ENCODE data around the gene USP25. TPM values are rescaled to one million over a fixed set of nuclear protein-coding genes. Genes with fewer than 3 reads are reported as not detected.

The USP25 gene
- total RNA-seq, 1 experiment from 2014 or later: 33.6 TPM

DNA sequence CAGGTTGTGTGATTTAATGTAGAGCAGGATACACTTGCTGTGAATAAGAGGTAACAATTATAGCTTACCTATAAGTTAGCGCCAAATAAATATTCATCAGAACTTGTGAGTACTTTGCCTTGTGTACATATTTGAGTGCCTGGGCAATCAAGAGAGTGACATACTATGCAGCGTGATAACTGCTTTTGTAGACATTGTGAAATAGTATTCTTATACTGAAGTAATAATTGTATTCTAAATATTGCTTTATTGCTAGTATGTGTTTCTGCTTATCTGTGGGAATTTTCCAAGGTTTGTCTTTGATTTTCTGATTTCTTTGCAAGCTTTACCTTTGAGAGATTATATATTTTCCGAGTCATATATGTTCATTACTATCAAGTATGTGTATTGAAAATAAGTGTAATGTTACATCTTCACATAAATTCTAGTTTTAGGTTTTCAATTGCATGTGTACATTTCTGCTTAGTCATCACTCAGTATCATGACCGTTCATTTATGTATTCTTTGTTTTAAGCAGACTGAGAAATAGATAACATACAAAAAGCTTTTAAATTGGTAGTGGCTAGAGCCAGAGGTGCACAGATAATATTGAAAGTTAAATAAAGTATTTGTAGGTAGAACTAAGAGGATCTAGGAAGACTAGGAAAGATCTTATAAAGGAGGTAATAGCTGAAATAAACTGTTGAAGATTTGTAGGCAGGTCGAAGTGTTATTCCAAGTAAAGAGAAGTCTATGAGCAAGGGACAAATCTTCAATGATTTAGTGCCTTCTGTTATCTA lies 19.5 kb downstream of the USP25 start:
- ChIA-PET POLR2A (interaction anchor here (1.9 kb wide), 1 partner anchor 13 kb away, joined by 9 read pairs; no protein-coding TSS in a partner anchor), RAD21 (ENCODE audit: low non-redundant PET in 1 of 2, low total read pairs in 2 of 2, uncharacterized antibody in 2 of 2, unreplicated experiment in 2 of 2) (interaction anchor here in 1 of 2 experiments (0.7 kb wide), 1 partner anchor 579 kb away, joined by 5 read pairs; no protein-coding TSS in a partner anchor), CTCF (no interaction called here)
- Histone ChIP-seq H3K27ac (ENCODE audit: low read depth, low read length) (no peak overlapping the region), H3K4me2 (ENCODE audit: low read length) (no peak overlapping the region), H3K9me2 (ENCODE audit: insufficient read depth) (no peaks in the 10 kb centered on the region), H3K4me3 (replicated peaks in 1 of 2; ENCODE audit: low read depth in 1 of 2, low read length in 2 of 2) (no peak overlapping the region), H3K9me3 (ENCODE audit: control insufficient read depth in 1 of 2, insufficient read depth in 1 of 2, low read depth in 1 of 2, low read length in 2 of 2) (no peaks in the 10 kb centered on the region), H3K27me3 (ENCODE audit: insufficient read depth, low read length) (no peaks in the 10 kb centered on the region), H2AFZ (ENCODE audit: low read depth, low read length, poor library complexity, severe bottlenecking) (no peak overlapping the region), H3K79me2 (ENCODE audit: insufficient read depth, low read length) (peaks cover 93% of the 10 kb centered on the region), H3K36me3 (ENCODE audit: control insufficient read depth in 1 of 2, insufficient read depth in 2 of 2, low read length in 2 of 2) (no peaks in the 10 kb centered on the region), H4K20me1 (ENCODE audit: insufficient read depth) (no peaks in the 10 kb centered on the region), H3K9ac (ENCODE audit: low read length) (no peak overlapping the region), H3K4me1 (ENCODE audit: control insufficient read depth in 1 of 2, insufficient read depth in 2 of 2, low read length in 2 of 2) (no peaks in the 10 kb centered on the region)
- TF ChIP-seq, protein P1, sequence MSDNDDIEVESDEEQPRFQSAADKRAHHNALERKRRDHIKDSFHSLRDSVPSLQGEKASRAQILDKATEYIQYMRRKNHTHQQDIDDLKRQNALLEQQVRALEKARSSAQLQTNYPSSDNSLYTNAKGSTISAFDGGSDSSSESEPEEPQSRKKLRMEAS (IDR thresholded peaks at IDR 0.05): no peak
- TF ChIP-seq, protein P2, sequence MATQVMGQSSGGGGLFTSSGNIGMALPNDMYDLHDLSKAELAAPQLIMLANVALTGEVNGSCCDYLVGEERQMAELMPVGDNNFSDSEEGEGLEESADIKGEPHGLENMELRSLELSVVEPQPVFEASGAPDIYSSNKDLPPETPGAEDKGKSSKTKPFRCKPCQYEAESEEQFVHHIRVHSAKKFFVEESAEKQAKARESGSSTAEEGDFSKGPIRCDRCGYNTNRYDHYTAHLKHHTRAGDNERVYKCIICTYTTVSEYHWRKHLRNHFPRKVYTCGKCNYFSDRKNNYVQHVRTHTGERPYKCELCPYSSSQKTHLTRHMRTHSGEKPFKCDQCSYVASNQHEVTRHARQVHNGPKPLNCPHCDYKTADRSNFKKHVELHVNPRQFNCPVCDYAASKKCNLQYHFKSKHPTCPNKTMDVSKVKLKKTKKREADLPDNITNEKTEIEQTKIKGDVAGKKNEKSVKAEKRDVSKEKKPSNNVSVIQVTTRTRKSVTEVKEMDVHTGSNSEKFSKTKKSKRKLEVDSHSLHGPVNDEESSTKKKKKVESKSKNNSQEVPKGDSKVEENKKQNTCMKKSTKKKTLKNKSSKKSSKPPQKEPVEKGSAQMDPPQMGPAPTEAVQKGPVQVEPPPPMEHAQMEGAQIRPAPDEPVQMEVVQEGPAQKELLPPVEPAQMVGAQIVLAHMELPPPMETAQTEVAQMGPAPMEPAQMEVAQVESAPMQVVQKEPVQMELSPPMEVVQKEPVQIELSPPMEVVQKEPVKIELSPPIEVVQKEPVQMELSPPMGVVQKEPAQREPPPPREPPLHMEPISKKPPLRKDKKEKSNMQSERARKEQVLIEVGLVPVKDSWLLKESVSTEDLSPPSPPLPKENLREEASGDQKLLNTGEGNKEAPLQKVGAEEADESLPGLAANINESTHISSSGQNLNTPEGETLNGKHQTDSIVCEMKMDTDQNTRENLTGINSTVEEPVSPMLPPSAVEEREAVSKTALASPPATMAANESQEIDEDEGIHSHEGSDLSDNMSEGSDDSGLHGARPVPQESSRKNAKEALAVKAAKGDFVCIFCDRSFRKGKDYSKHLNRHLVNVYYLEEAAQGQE (IDR thresholded peaks at IDR 0.05; ENCODE audit: low read depth): no peak
- no peak for TF ChIP-seq POLR2AphosphoS5 (IDR thresholded peaks at IDR 0.05; ENCODE audit: low read depth, low read length)
- TF ChIP-seq EZH2 (IDR thresholded peaks at IDR 0.05): no peak
- TF ChIP-seq, protein P3, sequence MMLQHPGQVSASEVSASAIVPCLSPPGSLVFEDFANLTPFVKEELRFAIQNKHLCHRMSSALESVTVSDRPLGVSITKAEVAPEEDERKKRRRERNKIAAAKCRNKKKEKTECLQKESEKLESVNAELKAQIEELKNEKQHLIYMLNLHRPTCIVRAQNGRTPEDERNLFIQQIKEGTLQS (IDR thresholded peaks at IDR 0.05): no peak
- no peak for TF ChIP-seq CBX3 (IDR thresholded peaks at IDR 0.05; ENCODE audit: low read depth)
- ATAC-seq: no peak
- no TSS peak for BruUV-seq (replicated peaks)
- no peak for DNase-seq (ENCODE audit: low read depth, low spot score)
- intact Hi-C loops (cut with micrococcal nuclease): no loop called here
